Gastrocnemius medialis (tissue), 4 donors: ENCODE data around the gene SLC8B1. TPM values are rescaled to one million over a fixed set of nuclear protein-coding genes. Genes with fewer than 3 reads are reported as not detected.

ENCODE experiments used
- ATAC-seq, 2 donors: fragments of 150-250 bp; one replicate each; pipeline ENCODE4 v1.9.1; 2016
- DNase-seq, 2 donors: peaks; one replicate each; pipeline ENCODE4 v3.0.0-alpha.2; 2019
- H3K27ac ChIP-seq, 4 donors: fragments of 200-600 bp; sonication (generic); 1 replicate in 1 of 4; 2 replicates in 3 of 4; pipeline ENCODE4 v1.5.1; 2016 to 2018; ENCODE audit warnings: mild to moderate bottlenecking in 2 of 4, moderate library complexity in 1 of 4
- H3K27me3 ChIP-seq, 3 donors: fragments of 200-600 bp; sonication (generic) in 2 of 3; 1 replicate in 1 of 3; 2 replicates in 2 of 3; pipeline versions ENCODE4 v1.5.1 to v1.6.0; 2016 to 2019; ENCODE audit warnings: mild to moderate bottlenecking in 1 of 3, moderate library complexity in 1 of 3
- H3K36me3 ChIP-seq, 2 donors: fragments of 200-600 bp; sonication (generic) in 1 of 2; one replicate each; pipeline ENCODE4 v1.5.1; 2017 to 2018
- H3K4me1 ChIP-seq, 2 donors: fragments of 200-600 bp; sonication (generic) in 1 of 2; one replicate each; pipeline ENCODE4 v1.5.1; 2016 to 2017; ENCODE audit warnings: mild to moderate bottlenecking in 2 of 2
- H3K4me3 ChIP-seq, 4 donors: fragments of 200-600 bp; sonication (generic) in 3 of 4; 1 replicate in 1 of 4; 2 replicates in 3 of 4; pipeline ENCODE4 v1.5.1; 2016 to 2019; ENCODE audit warnings: mild to moderate bottlenecking in 2 of 4
- H3K9me3 ChIP-seq, 3 donors: fragments of 200-600 bp; sonication (generic) in 2 of 3; 1 replicate in 1 of 3; 2 replicates in 2 of 3; pipeline ENCODE4 v1.5.1; 2016 to 2019
- CTCF ChIP-seq, 5 experiments: fragments of 450-650 bp in 3 of 5; fragments of 200-600 bp in 2 of 5; sonication (generic) in 2 of 5; IDR thresholded peaks in 4 of 5; conservative IDR thresholded peaks in 1 of 5; 1 replicate in 4 of 5; 2 replicates in 1 of 5; pipeline ENCODE4 v1.5.1; 2016 to 2019; ENCODE audit warnings: antibody characterized with exemption in 5 of 5, mild to moderate bottlenecking in 3 of 5, moderate library complexity in 3 of 5
- POLR2A ChIP-seq, 2 donors: fragments of 450-650 bp; IDR thresholded peaks; one replicate each; pipeline ENCODE4 v1.6.1; 2017; ENCODE audit warnings: antibody characterized with exemption in 2 of 2, mild to moderate bottlenecking in 2 of 2, moderate library complexity in 2 of 2
- in situ Hi-C, 4 donors: fragments of 200-750 bp; cut with MboI; loops; one replicate each; pipeline versions ENCODE4 v1.15.0 to v1.8.0; 2017; ENCODE audit warnings: low sequenced_read_pairs in 4 of 4
- intact Hi-C: fragments of 100-400 bp; cut with DNase I; formaldehyde crosslinking; loops from one replicate; pipeline ENCODE4 v1.15.1; 2023; ENCODE audit warnings: low total_unique reads
- total RNA-seq, 4 donors: library from RNA; depleted of rRNA; stranded (reverse); fragments of >200 nt; gene quantifications; one replicate each; pipeline versions ENCODE4 v1.1.0 to v1.2.3, GENCODE V29; 2016

SLC8B1 gene
- total RNA-seq, 4 donors from 2014 or later, result 8.2 to 21.2 (median 14.5) TPM

- intact Hi-C loops (no loop called here), in situ Hi-C loops (no loop called here)
- Histone ChIP-seq H3K27ac (peak overlapping the region; percentile 71 to 77 (median 76)), H3K4me1 (peaks cover 19 to 27% of the 10 kb centered on the region in 2 donors), H3K36me3 (peaks cover 0 to 64% of the 10 kb centered on the region in 2 donors), H3K27me3 (no peaks in the 10 kb centered on the region), H3K9me3 (no peaks in the 10 kb centered on the region), H3K4me3 (no peak overlapping the region)
- no peak for TF ChIP-seq CTCF (IDR thresholded peaks at IDR 0.05 in 4 of 5, conservative IDR thresholded peaks at IDR 0.05 in 1 of 5)
- no peak for TF ChIP-seq POLR2A (IDR thresholded peaks at IDR 0.05)
- ATAC-seq (no peak), DNase-seq (no peak)
These were observed 64.2 kb downstream of the SLC8B1 start for GRCh38 chr12:113270709-113271009.

- Histone ChIP-seq H3K27ac (peak overlapping the region in 1 of 4 donors; percentile 71), H3K36me3 (peaks cover 0 to 53% of the 10 kb centered on the region in 2 donors), H3K9me3 (no peaks in the 10 kb centered on the region), H3K4me1 (peaks cover 19 to 27% of the 10 kb centered on the region in 2 donors), H3K27me3 (no peaks in the 10 kb centered on the region), H3K4me3 (no peak overlapping the region)
- intact Hi-C loops, result no loop called here
- in situ Hi-C loops, result no loop called here
- DNase-seq (no peak), ATAC-seq (no peak)
- TF ChIP-seq POLR2A (IDR thresholded peaks at IDR 0.05) (no peak), CTCF (IDR thresholded peaks at IDR 0.05 in 4 of 5, conservative IDR thresholded peaks at IDR 0.05 in 1 of 5) (no peak)
These were observed 65.5 kb downstream of the SLC8B1 start for GRCh38 chr12:113269257-113269943.

- Histone ChIP-seq H3K36me3 (peaks cover 0 to 45% of the 10 kb centered on the region in 2 donors), H3K27me3 (no peaks in the 10 kb centered on the region), H3K27ac (no peak overlapping the region), H3K4me3 (no peak overlapping the region), H3K4me1 (peaks cover 19 to 27% of the 10 kb centered on the region in 2 donors), H3K9me3 (no peaks in the 10 kb centered on the region)
- no peak for TF ChIP-seq CTCF (IDR thresholded peaks at IDR 0.05 in 4 of 5, conservative IDR thresholded peaks at IDR 0.05 in 1 of 5)
- TF ChIP-seq POLR2A (IDR thresholded peaks at IDR 0.05), result no peak
- in situ Hi-C loops (no loop called here), intact Hi-C loops (no loop called here)
- no peak for DNase-seq
- ATAC-seq, result no peak
These were observed 66.3 kb downstream of the SLC8B1 start for GRCh38 chr12:113268621-113269020.

- no peak for TF ChIP-seq CTCF (IDR thresholded peaks at IDR 0.05 in 4 of 5, conservative IDR thresholded peaks at IDR 0.05 in 1 of 5)
- TF ChIP-seq POLR2A (IDR thresholded peaks at IDR 0.05), result no peak
- Histone ChIP-seq H3K27ac (no peak overlapping the region), H3K9me3 (no peaks in the 10 kb centered on the region), H3K4me3 (no peak overlapping the region), H3K4me1 (peaks cover 22 to 25% of the 10 kb centered on the region in 2 donors), H3K27me3 (no peaks in the 10 kb centered on the region), H3K36me3 (peaks cover 0 to 40% of the 10 kb centered on the region in 2 donors)
- DNase-seq, result no peak
- in situ Hi-C loops, result no loop called here
- no peak for ATAC-seq
- intact Hi-C loops, result no loop called here
These were observed 66.8 kb downstream of the SLC8B1 start for GRCh38 chr12:113268136-113268535.

GRCh38 chr12:113267621-113268020 lies 67.3 kb downstream of the SLC8B1 start:
- H3K4me1 ChIP-seq, result peaks cover 22 to 23% of the 10 kb centered on the region in 2 donors
- peaks cover 0 to 42% of the 10 kb centered on the region in 2 donors for H3K36me3 ChIP-seq
- no peak overlapping the region for H3K27ac ChIP-seq
- H3K27me3 ChIP-seq, result no peaks in the 10 kb centered on the region
- in situ Hi-C loops (no loop called here), intact Hi-C loops (no loop called here)
- H3K4me3 ChIP-seq, result no peak overlapping the region
- TF ChIP-seq CTCF (IDR thresholded peaks at IDR 0.05 in 4 of 5, conservative IDR thresholded peaks at IDR 0.05 in 1 of 5), result no peak
- TF ChIP-seq POLR2A (IDR thresholded peaks at IDR 0.05), result no peak
- no peaks in the 10 kb centered on the region for H3K9me3 ChIP-seq
- ATAC-seq (no peak), DNase-seq (no peak)
